ENCODE measurements around the gene SERPIND1. TPM values are rescaled to one million over a fixed set of nuclear protein-coding genes. Genes with fewer than 3 reads are reported as not detected.
"Not testable (repeated sequence)": the region's sequence is repeated elsewhere in the genome, so short reads cannot be mapped to it uniquely, and the experiment has no call there.

The SERPIND1 gene
- total RNA-seq (2014; rRNA removed; shearing (Covaris generic)), result 0.17 TPM in 1 of 2 replicates, not detected in the other

GRCh38 chr22:20773793-20774212 lies at the start of gene SERPIND1:
Gene SERPIND1, plus strand, starts transcription at chr22:20774113. Its CDS starts 5,200 bp downstream, at chr22:20779313.
- no peak for DNase-seq (ENCODE audit: low read depth)

GRCh38 chr22:20724676-20725454 lies 49.0 kb upstream of the SERPIND1 start:
- DNase-seq (ENCODE audit: low read depth), result no peak

- peak; percentile 63 for DNase-seq (ENCODE audit: low read depth)
Observed at GRCh38 chr22:20725987-20726558, 47.8 kb upstream of the SERPIND1 start.

- DNase-seq (ENCODE audit: low read depth), result no peak
Observed at GRCh38 chr22:20727118-20728015, 46.5 kb upstream of the SERPIND1 start.

- DNase-seq (ENCODE audit: low read depth), result no peak
Observed at GRCh38 chr22:20728523-20729190, 45.3 kb upstream of the SERPIND1 start.

GRCh38 chr22:20729194-20729593 lies 44.7 kb upstream of the SERPIND1 start:
- DNase-seq (ENCODE audit: low read depth), result no peak

GRCh38 chr22:20732431-20732830 lies 41.5 kb upstream of the SERPIND1 start:
- not testable (repeated sequence) for DNase-seq (ENCODE audit: low read depth)

GRCh38 chr22:20735356-20736162 lies 38.4 kb upstream of the SERPIND1 start:
- not testable (repeated sequence) for DNase-seq (ENCODE audit: low read depth)

- DNase-seq (ENCODE audit: low read depth), result not testable (repeated sequence)
Observed at GRCh38 chr22:20736891-20737290, 37.0 kb upstream of the SERPIND1 start.

GRCh38 chr22:20738394-20739089 lies 35.4 kb upstream of the SERPIND1 start:
- DNase-seq (ENCODE audit: low read depth), result no peak

- DNase-seq (ENCODE audit: low read depth), result no peak
Observed at GRCh38 chr22:20740222-20740951, 33.5 kb upstream of the SERPIND1 start.

- no peak for DNase-seq (ENCODE audit: low read depth)
Observed at GRCh38 chr22:20741008-20741633, 32.8 kb upstream of the SERPIND1 start.

- DNase-seq (ENCODE audit: low read depth), result no peak
Observed at GRCh38 chr22:20741634-20742581, 32.0 kb upstream of the SERPIND1 start.

- DNase-seq (ENCODE audit: low read depth), result no peak
Observed at GRCh38 chr22:20742764-20743163, 31.1 kb upstream of the SERPIND1 start.

- no peak for DNase-seq (ENCODE audit: low read depth)
Observed at GRCh38 chr22:20744456-20744855, 29.5 kb upstream of the SERPIND1 start.

- no peak for DNase-seq (ENCODE audit: low read depth)
Observed at GRCh38 chr22:20745119-20745518, 28.8 kb upstream of the SERPIND1 start.

GRCh38 chr22:20746431-20747189 lies 27.3 kb upstream of the SERPIND1 start:
- no peak for DNase-seq (ENCODE audit: low read depth)
